ENCODE data around the gene TRPM3. TPM values are rescaled to one million over a fixed set of nuclear protein-coding genes. Genes with fewer than 3 reads are reported as not detected.

Gene TRPM3
- polyA plus RNA-seq, 2 of the 4 experiments (the other 2 are of a cell fraction) = not detected

GRCh38 chr9:71127301-71127700 is 5.9 kb upstream of the TRPM3 start:
- ATAC-seq (no peak), DNase-seq (ENCODE audit: low read depth in 1 of 2, low spot score in 1 of 2) (no peak), FAIRE-seq (no peak)
- TF ChIP-seq POLR2AphosphoS2 (conservative IDR thresholded peaks at IDR 0.05; ENCODE audit: low read length) (no peak), CEBPB (IDR thresholded peaks at IDR 0.05) (no peak), CBX8 (IDR thresholded peaks at IDR 0.05) (no peak), EHMT2 (IDR thresholded peaks at IDR 0.05; ENCODE audit: low read depth) (no peak), BHLHE40 (IDR thresholded peaks at IDR 0.05; ENCODE audit: low read depth, low read length) (no peak), FOXS1 (CRISPR knock-in tag; IDR thresholded peaks at IDR 0.05) (no peak), TFCP2L1 (CRISPR knock-in tag; IDR thresholded peaks at IDR 0.05) (no peak), KDM5A (IDR thresholded peaks at IDR 0.05) (no peak), USF2 (IDR thresholded peaks at IDR 0.05) (no peak), HDAC2 (IDR thresholded peaks at IDR 0.05) (no peak), EP300 (IDR thresholded peaks at IDR 0.05) (no peak), ZSCAN20 (CRISPR knock-in tag; IDR thresholded peaks at IDR 0.05) (no peak), TP53 (CRISPR knock-in tag; IDR thresholded peaks at IDR 0.05) (no peak), FOSL2 (IDR thresholded peaks at IDR 0.05) (no peak), FOSL2 (CRISPR knock-in tag; IDR thresholded peaks at IDR 0.05) (no peak), EHF (CRISPR knock-in tag; IDR thresholded peaks at IDR 0.05) (no peak)
- TF ChIP-seq, protein P1, sequence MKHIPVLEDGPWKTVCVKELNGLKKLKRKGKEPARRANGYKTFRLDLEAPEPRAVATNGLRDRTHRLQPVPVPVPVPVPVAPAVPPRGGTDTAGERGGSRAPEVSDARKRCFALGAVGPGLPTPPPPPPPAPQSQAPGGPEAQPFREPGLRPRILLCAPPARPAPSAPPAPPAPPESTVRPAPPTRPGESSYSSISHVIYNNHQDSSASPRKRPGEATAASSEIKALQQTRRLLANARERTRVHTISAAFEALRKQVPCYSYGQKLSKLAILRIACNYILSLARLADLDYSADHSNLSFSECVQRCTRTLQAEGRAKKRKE (CRISPR knock-in tag; IDR thresholded peaks at IDR 0.05; ENCODE audit: low read depth) = no peak
- TF ChIP-seq, protein P2, sequence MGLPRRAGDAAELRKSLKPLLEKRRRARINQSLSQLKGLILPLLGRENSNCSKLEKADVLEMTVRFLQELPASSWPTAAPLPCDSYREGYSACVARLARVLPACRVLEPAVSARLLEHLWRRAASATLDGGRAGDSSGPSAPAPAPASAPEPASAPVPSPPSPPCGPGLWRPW (IDR thresholded peaks at IDR 0.05) = no peak
- no peak overlapping the region for H3K4me3 ChIP-seq
- no peak overlapping the region for H3K4me2 ChIP-seq
- CTCF ChIA-PET = no interaction called here
- 29% methylated on average over 2 of the region's 2 CpGs for WGBS (ENCODE audit: missing lambda C conversion rate)
- H3K9me3 ChIP-seq = no peaks in the 10 kb centered on the region
- no peaks in the 10 kb centered on the region for H3K4me1 ChIP-seq
- POLR2A ChIA-PET = no interaction called here
- H3K27ac ChIP-seq = no peak overlapping the region

GRCh38 chr9:71122421-71122820 is 1.0 kb upstream of the TRPM3 start:
- FAIRE-seq (no peak), DNase-seq (ENCODE audit: low read depth in 1 of 2, low spot score in 1 of 2) (no peak), ATAC-seq (no peak)
- ChIA-PET CTCF (no interaction called here), POLR2A (no interaction called here)
- H3K4me2 ChIP-seq = no peak overlapping the region
- H3K9me3 ChIP-seq = no peaks in the 10 kb centered on the region
- TF ChIP-seq USF2 (IDR thresholded peaks at IDR 0.05) (no peak), CBX2 (IDR thresholded peaks at IDR 0.05; ENCODE audit: borderline replicate concordance, low read depth) (no peak), EP300 (IDR thresholded peaks at IDR 0.05) (no peak), RFX5 (IDR thresholded peaks at IDR 0.05) (no peak), SREBF2 (IDR thresholded peaks at IDR 0.05) (no peak), CHD4 (IDR thresholded peaks at IDR 0.05; ENCODE audit: borderline replicate concordance) (no peak)
- H3K4me1 ChIP-seq = no peaks in the 10 kb centered on the region
- H3K4me3 ChIP-seq = no peak overlapping the region
- 1% methylated on average over 6 of the region's 6 CpGs for WGBS (ENCODE audit: missing lambda C conversion rate)
- H3K27ac ChIP-seq = no peak overlapping the region

DNA sequence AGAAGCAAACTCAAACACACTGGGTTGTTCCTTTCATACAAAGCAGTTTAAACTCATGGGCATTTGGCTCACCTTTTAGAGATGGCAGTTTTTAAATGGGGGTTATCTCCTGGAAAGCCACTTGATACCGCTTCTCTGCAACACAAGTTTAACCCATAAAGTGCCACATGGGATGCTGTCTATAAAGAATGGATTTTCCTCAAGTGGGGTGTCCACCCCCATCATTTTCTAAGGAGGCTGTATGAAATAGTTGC is 528 bp upstream of the TRPM3 start:
- whole genome bisulfite sequencing (ENCODE audit: missing lambda C conversion rate) = 0% methylated on average over 1 of the region's 1 CpG
- ATAC-seq (no peak), DNase-seq (ENCODE audit: low read depth in 1 of 2, low spot score in 1 of 2) (no peak), FAIRE-seq (no peak)
- no peaks in the 10 kb centered on the region for H3K9me3 ChIP-seq
- CTCF ChIA-PET = no interaction called here
- H3K4me3 ChIP-seq = no peak overlapping the region
- POLR2A ChIA-PET = no interaction called here
- no peaks in the 10 kb centered on the region for H3K4me1 ChIP-seq
- no peak overlapping the region for H3K4me2 ChIP-seq
- TF ChIP-seq MAFK (IDR thresholded peaks at IDR 0.05; ENCODE audit: partially characterized antibody) (no peak), EHF (CRISPR knock-in tag; IDR thresholded peaks at IDR 0.05) (no peak), KDM5A (IDR thresholded peaks at IDR 0.05) (no peak)
- TF ChIP-seq, protein P2 (IDR thresholded peaks at IDR 0.05) = no peak
- no peak overlapping the region for H3K27ac ChIP-seq

Data from A549 (cell line).